Sigmoid colon (tissue), 7 donors: ENCODE results near the gene FBXO21. TPM values are rescaled to one million over a fixed set of nuclear protein-coding genes. Genes with fewer than 3 reads are reported as not detected.
A peak's percentile ranks its signal among the peaks of the same experiment; 100 is the strongest.

ENCODE experiments used
- DNase-seq: peaks from one replicate; pipeline ENCODE4 v3.0.0-alpha.2; 2019
- H3K27ac ChIP-seq, 4 donors: fragments of 200-600 bp; sonication (generic); one replicate each; pipeline ENCODE4 v1.5.1; 2016 to 2019; ENCODE audit warnings: mild to moderate bottlenecking in 1 of 4
- H3K27me3 ChIP-seq, 3 donors: fragments of 200-600 bp; sonication (generic); one replicate each; pipeline ENCODE4 v1.5.1; 2019; ENCODE audit warnings: mild to moderate bottlenecking in 1 of 3
- H3K36me3 ChIP-seq, 4 donors: fragments of 200-600 bp; sonication (generic); one replicate each; pipeline ENCODE4 v1.5.1; 2016 to 2019
- H3K4me1 ChIP-seq, 4 donors: fragments of 200-600 bp; sonication (generic); one replicate each; pipeline ENCODE4 v1.5.1; 2017 to 2019
- H3K4me3 ChIP-seq, 4 donors: fragments of 200-600 bp; sonication (generic); one replicate each; pipeline ENCODE4 v1.5.1; 2017 to 2019; ENCODE audit warnings: mild to moderate bottlenecking in 2 of 4, moderate library complexity in 1 of 4
- H3K9me3 ChIP-seq, 4 donors: fragments of 200-600 bp in 3 of 4; sonication (generic) in 3 of 4; one replicate each; pipeline versions ENCODE4 v1.5.1 to v1.6.1; 2013 to 2019
- CTCF ChIP-seq, 4 experiments: fragments of 450-650 bp in 3 of 4; fragments of 200-600 bp in 1 of 4; IDR thresholded peaks; one replicate each; pipeline ENCODE4 v1.5.1; 2016 to 2019; ENCODE audit warnings: antibody characterized with exemption in 4 of 4, mild to moderate bottlenecking in 3 of 4, moderate library complexity in 2 of 4
- EP300 ChIP-seq, 4 donors: sonication (generic); formaldehyde crosslinking; IDR thresholded peaks; one replicate each; pipeline ENCODE4 v1.6.1; 2017; ENCODE audit warnings: antibody characterized with exemption in 4 of 4
- POLR2A ChIP-seq, 2 donors: fragments of 450-650 bp; IDR thresholded peaks; one replicate each; pipeline ENCODE4 v1.6.1; 2016; ENCODE audit warnings: antibody characterized with exemption in 2 of 2, mild to moderate bottlenecking in 2 of 2, moderate library complexity in 2 of 2
- POLR2AphosphoS5 ChIP-seq, 4 donors: sonication (generic); formaldehyde crosslinking; IDR thresholded peaks; one replicate each; pipeline ENCODE4 v1.6.1; 2017; ENCODE audit warnings: antibody characterized with exemption in 4 of 4
- WGBS, 2 donors: extraction: QIAGEN DNeasy Blood & Tissue Kit; methylation state at CpG; one replicate each; pipeline ENCODE4 v1.1.7; 2013; 5-methylcytosine and 5-hydroxymethylcytosine counted together
- intact Hi-C: fragments of 100-400 bp; cut with DNase I; formaldehyde crosslinking; loops from one replicate; pipeline ENCODE4 v1.15.1; 2023
- polyA plus RNA-seq, 3 donors: library from polyadenylated mRNA; stranded (reverse); fragments of 200-250 nt; gene quantifications; one replicate each; pipeline ENCODE4 v1.2.3, GENCODE V29; 2013
- total RNA-seq, 4 donors: library from RNA; depleted of rRNA; stranded (reverse); fragments of >200 nt; gene quantifications; one replicate each; pipeline ENCODE4 v1.1.0, GENCODE V29; 2016
- donor health status: healthy with polysubstance abuse.
- donor health status: Bipolar disorder and iron deficiency.
- donor health status: healthy.

The FBXO21 gene
- total and polyA plus RNA-seq, 7 donors, result 6.6 to 134 (median 40.7) TPM

GRCh38 chr12:117139025-117139717 lies 51.1 kb downstream of the FBXO21 start:
- WGBS, 2 donors, result 91 to 93% methylated on average over 5 of the region's 5 CpGs
- H3K4me3 ChIP-seq, result no peak overlapping the region
- no peaks in the 10 kb centered on the region for H3K27me3 ChIP-seq
- H3K36me3 ChIP-seq, result peaks cover 0 to 14% (median 4%) of the 10 kb centered on the region in 4 donors
- no peak for TF ChIP-seq CTCF (IDR thresholded peaks at IDR 0.05)
- TF ChIP-seq EP300 (IDR thresholded peaks at IDR 0.05), result no peak
- no peak for TF ChIP-seq POLR2AphosphoS5 (IDR thresholded peaks at IDR 0.05)
- no peak for TF ChIP-seq POLR2A (IDR thresholded peaks at IDR 0.05)
- no peak for DNase-seq
- no peaks in the 10 kb centered on the region for H3K9me3 ChIP-seq
- intact Hi-C loops, result no loop called here
- peaks cover 0 to 7% (median 5%) of the 10 kb centered on the region in 4 donors for H3K4me1 ChIP-seq
- peak overlapping the region in 1 of 4 donors; percentile 11 for H3K27ac ChIP-seq

- no peak for DNase-seq
- Histone ChIP-seq H3K4me1 (no peaks in the 10 kb centered on the region), H3K36me3 (no peaks in the 10 kb centered on the region), H3K27ac (no peak overlapping the region), H3K27me3 (no peaks in the 10 kb centered on the region), H3K9me3 (no peaks in the 10 kb centered on the region), H3K4me3 (no peak overlapping the region)
- intact Hi-C loops, result no loop called here
- 96 to 98% methylated on average over 2 of the region's 2 CpGs for WGBS, 2 donors
- TF ChIP-seq POLR2AphosphoS5 (IDR thresholded peaks at IDR 0.05) (no peak), POLR2A (IDR thresholded peaks at IDR 0.05) (no peak), CTCF (IDR thresholded peaks at IDR 0.05) (no peak), EP300 (IDR thresholded peaks at IDR 0.05) (no peak)
Observed at GRCh38 chr12:117134721-117135120, 55.5 kb downstream of the FBXO21 start.

- no peak overlapping the region for H3K4me3 ChIP-seq
- H3K27ac ChIP-seq, result no peak overlapping the region
- H3K36me3 ChIP-seq, result no peaks in the 10 kb centered on the region
- TF ChIP-seq EP300 (IDR thresholded peaks at IDR 0.05) (no peak), POLR2A (IDR thresholded peaks at IDR 0.05) (no peak), CTCF (IDR thresholded peaks at IDR 0.05) (no peak), POLR2AphosphoS5 (IDR thresholded peaks at IDR 0.05) (no peak)
- intact Hi-C loops, result no loop called here
- WGBS, 2 donors, result 42 to 79% methylated on average over 10 of the region's 10 CpGs
- H3K4me1 ChIP-seq, result no peaks in the 10 kb centered on the region
- H3K27me3 ChIP-seq, result no peaks in the 10 kb centered on the region
- no peaks in the 10 kb centered on the region for H3K9me3 ChIP-seq
- no peak for DNase-seq
Observed at GRCh38 chr12:117134059-117134458, 56.2 kb downstream of the FBXO21 start.

- no peaks in the 10 kb centered on the region for H3K4me1 ChIP-seq
- H3K36me3 ChIP-seq, result no peaks in the 10 kb centered on the region
- H3K27me3 ChIP-seq, result no peaks in the 10 kb centered on the region
- H3K4me3 ChIP-seq, result no peak overlapping the region
- intact Hi-C loops, result no loop called here
- no peak for DNase-seq
- no peak overlapping the region for H3K27ac ChIP-seq
- 86% methylated on average over 7 of the region's 7 CpGs for WGBS, 2 donors
- H3K9me3 ChIP-seq, result no peaks in the 10 kb centered on the region
- TF ChIP-seq EP300 (IDR thresholded peaks at IDR 0.05) (no peak), CTCF (IDR thresholded peaks at IDR 0.05) (no peak), POLR2A (IDR thresholded peaks at IDR 0.05) (no peak), POLR2AphosphoS5 (IDR thresholded peaks at IDR 0.05) (no peak)
Observed at GRCh38 chr12:117130801-117131200, 59.5 kb downstream of the FBXO21 start.
